Ovary (tissue), 9 donors: ENCODE results near the gene PCSK2. TPM values are rescaled to one million over a fixed set of nuclear protein-coding genes. Genes with fewer than 3 reads are reported as not detected.

ENCODE experiments used
- DNase-seq, 5 donors: peaks; one replicate each; pipeline ENCODE4 v3.0.0-alpha.2; 2019 to 2020
- H3K27ac ChIP-seq, 2 donors: fragments of 200-600 bp; one replicate each; pipeline versions ENCODE4 v1.5.1 to v1.8.0; 2019 to 2022
- H3K27me3 ChIP-seq: fragments of 200-600 bp; one replicate; pipeline ENCODE4 v1.8.0; 2022
- H3K36me3 ChIP-seq: fragments of 200-600 bp; sonication (generic); one replicate; pipeline ENCODE4 v1.5.1; 2019
- H3K4me1 ChIP-seq: one replicate; pipeline ENCODE4 v1.8.1; 2013; ENCODE audit warnings: mild to moderate bottlenecking, moderate library complexity; ENCODE audit not compliant: insufficient read depth
- H3K4me3 ChIP-seq: fragments of 200-600 bp; sonication (generic); one replicate; pipeline ENCODE4 v1.5.1; 2017
- H3K9me3 ChIP-seq, 2 donors: fragments of 200-600 bp in 1 of 2; sonication (generic) in 1 of 2; one replicate each; pipeline versions ENCODE4 v1.5.1 to v1.8.1; 2013 to 2019; ENCODE audit warnings: mild to moderate bottlenecking in 1 of 2, moderate library complexity in 1 of 2
- CTCF ChIP-seq, 3 donors: fragments of 450-650 bp in 2 of 3; fragments of 200-600 bp in 1 of 3; IDR thresholded peaks; one replicate each; pipeline versions ENCODE4 v1.5.1 to v1.8.0; 2016 to 2022; ENCODE audit warnings: antibody characterized with exemption in 3 of 3, mild to moderate bottlenecking in 1 of 3
- EP300 ChIP-seq: sonication (generic); formaldehyde crosslinking; IDR thresholded peaks from one replicate; pipeline ENCODE4 v1.6.1; 2017; ENCODE audit warnings: antibody characterized with exemption
- POLR2A ChIP-seq: fragments of 450-650 bp; IDR thresholded peaks from one replicate; pipeline ENCODE4 v1.6.1; 2017; ENCODE audit warnings: antibody characterized with exemption, mild to moderate bottlenecking, moderate library complexity
- WGBS, 3 donors: extraction: QIAGEN DNeasy Blood & Tissue Kit in 1 of 3; methylation state at CpG; one replicate each; pipeline versions ENCODE4 v1.1.5 to v1.1.7; 2013 to 2017; 5-methylcytosine and 5-hydroxymethylcytosine counted together
- intact Hi-C, 4 donors: fragments of 100-400 bp; cut with DNase I; formaldehyde crosslinking; loops; one replicate each; pipeline versions ENCODE4 v1.11.0 to v1.15.1; 2022 to 2023
- polyA plus RNA-seq, 2 donors: library from polyadenylated mRNA; stranded (reverse); fragments of 200-250 nt in 1 of 2; fragments of 350-450 nt in 1 of 2; fragmentation: Illumina TruSeq in 1 of 2; extraction: RNeasy Lipid Tissue Mini Kit (QIAGEN cat#74804) in 1 of 2; gene quantifications; one replicate each; pipeline ENCODE4 v1.2.3, GENCODE V29; 2013 to 2014
- total RNA-seq, 7 donors: library from RNA; depleted of rRNA in 2 of 7; stranded (reverse); fragments of >200 nt in 2 of 7; fragmentation: NEBNext Ultra II Directional in 3 of 7; extraction: Animal tissue kit (Norgen Biotek cat#: 25700) in 3 of 7; gene quantifications; one replicate each; pipeline versions ENCODE4 v1.1.0 to v1.2.4, GENCODE V29; 2016 to 2023
- donor health status: DM: no; HTN: no; CAD: no; lungs with moderate emphysema.
- donor health status: DM: no; HTN: no; CAD: no.
- donor health status: Bipolar disorder and iron deficiency.
- donor health status: DM: yes; HTN: yes; CAD: no.
- donor health status: DM: no; HTN: no; CAD: no.
- donor health status: DM: yes; HTN: yes; CAD: no.

The PCSK2 gene
- total and polyA plus RNA-seq, 9 donors = 3.0 to 27.8 (median 6.7) TPM

GRCh38 chr20:17488916-17489600, 262.2 kb downstream of the PCSK2 start:
- 81 to 84% (median 82%) methylated on average over 9 of the region's 9 CpGs for WGBS, 3 donors
- intact Hi-C loops = no loop called here
- Histone ChIP-seq H3K27me3 (no peaks in the 10 kb centered on the region), H3K9me3 (no peaks in the 10 kb centered on the region), H3K36me3 (no peaks in the 10 kb centered on the region), H3K27ac (no peak overlapping the region), H3K4me3 (no peak overlapping the region), H3K4me1 (no peaks in the 10 kb centered on the region)
- TF ChIP-seq CTCF (IDR thresholded peaks at IDR 0.05) = no peak
- TF ChIP-seq EP300 = no peak
- TF ChIP-seq POLR2A = no peak
- no peak for DNase-seq

GRCh38 chr20:17490501-17490900, 263.7 kb downstream of the PCSK2 start:
- H3K4me1 ChIP-seq = no peaks in the 10 kb centered on the region
- no peak overlapping the region for H3K27ac ChIP-seq
- DNase-seq = no peak
- no peak overlapping the region for H3K4me3 ChIP-seq
- no peaks in the 10 kb centered on the region for H3K27me3 ChIP-seq
- H3K36me3 ChIP-seq = no peaks in the 10 kb centered on the region
- TF ChIP-seq POLR2A (no peak), EP300 (no peak), CTCF (IDR thresholded peaks at IDR 0.05) (no peak)
- 87 to 91% (median 90%) methylated on average over 7 of the region's 7 CpGs for WGBS, 3 donors
- intact Hi-C loops = no loop called here
- no peaks in the 10 kb centered on the region for H3K9me3 ChIP-seq

GRCh38 chr20:17491041-17491440, 264.2 kb downstream of the PCSK2 start:
- H3K4me1 ChIP-seq = no peaks in the 10 kb centered on the region
- H3K27ac ChIP-seq = no peak overlapping the region
- no peaks in the 10 kb centered on the region for H3K36me3 ChIP-seq
- intact Hi-C loops = no loop called here
- no peaks in the 10 kb centered on the region for H3K9me3 ChIP-seq
- TF ChIP-seq CTCF (IDR thresholded peaks at IDR 0.05) (no peak), POLR2A (no peak), EP300 (no peak)
- H3K27me3 ChIP-seq = no peaks in the 10 kb centered on the region
- no peak for DNase-seq
- 81 to 92% (median 87%) methylated on average over 11 of the region's 11 CpGs for WGBS, 3 donors
- H3K4me3 ChIP-seq = no peak overlapping the region

GRCh38 chr20:17491488-17491887, 264.6 kb downstream of the PCSK2 start:
- Histone ChIP-seq H3K4me3 (no peak overlapping the region), H3K27ac (no peak overlapping the region), H3K27me3 (no peaks in the 10 kb centered on the region), H3K36me3 (no peaks in the 10 kb centered on the region), H3K9me3 (no peaks in the 10 kb centered on the region), H3K4me1 (no peaks in the 10 kb centered on the region)
- TF ChIP-seq EP300 = no peak
- no peak for TF ChIP-seq CTCF (IDR thresholded peaks at IDR 0.05)
- TF ChIP-seq POLR2A = no peak
- 95 to 97% (median 95%) methylated on average over 4 of the region's 4 CpGs for WGBS, 3 donors
- intact Hi-C loops = no loop called here
- DNase-seq = no peak
